Thoracic aorta endothelial cell (primary cell): Measurements from ENCODE around the gene ENC1. TPM values are rescaled to one million over a fixed set of nuclear protein-coding genes. Genes with fewer than 3 reads are reported as not detected.

Experiments used
- total RNA-seq: library from RNA; depleted of rRNA; stranded (reverse); fragments of >200 nt; gene quantifications from 2 replicates; pipeline ENCODE4 v1.2.3, GENCODE V29; 2012

ENC1 gene
- total RNA-seq = 64.3 and 128 TPM in 2 replicates

GRCh38 chr5:74640450-74640953, at the start of gene ENC1:
Gene ENC1 (minus strand): TSS chr5:74640728. CDS start chr5:74636485, 4,243 bp downstream.

GRCh38 chr5:74684900-74685851, 44.6 kb upstream of the ENC1 start, which contains the start of gene HEXB:
Gene HEXB (plus strand): TSS chr5:74685233. CDS start chr5:74685261, 28 bp downstream.

Other genes starting within 250 kb of the ENC1 start
- 139 and 155 TPM in 2 replicates for gene HEXB, start 44.5 kb upstream of the ENC1 start, total RNA-seq
- 55.7 and 59.4 TPM in 2 replicates for gene GFM2, start 126.4 kb upstream of the ENC1 start, total RNA-seq
- gene NSA2, start 126.5 kb upstream of the ENC1 start, total RNA-seq = 105 and 203 TPM in 2 replicates
- gene FAM169A, start 225.7 kb upstream of the ENC1 start, total RNA-seq = 0.27 and 2.7 TPM in 2 replicates